PFSK-1 (cell line): ENCODE measurements around the gene THOC5.

Experiments
- FOXP2 ChIP-seq: optimal IDR thresholded peaks from 2 replicates; pipeline ENCODE3; 2011; ENCODE audit warnings: borderline replicate concordance, control low read depth, inconsistent platforms; ENCODE audit not compliant: insufficient read depth; ENCODE audit errors: extremely low read length, extremely low read depth
- POLR2AphosphoS5 ChIP-seq: IDR thresholded peaks from 2 replicates; pipeline ENCODE4 v1.6.1; 2012; ENCODE audit warnings: low read depth, mild to moderate bottlenecking, control low read depth, low read length, moderate library complexity
- SIN3A ChIP-seq: IDR thresholded peaks from 2 replicates; pipeline ENCODE4 v1.6.1; 2012; ENCODE audit warnings: mild to moderate bottlenecking, low read length, moderate library complexity, borderline replicate concordance; ENCODE audit not compliant: insufficient read depth
- TAF1 ChIP-seq: IDR thresholded peaks from 2 replicates; pipeline ENCODE4 v1.6.1; 2012; ENCODE audit warnings: low read length, control low read depth, borderline replicate concordance; ENCODE audit not compliant: insufficient read depth
- TF ChIP-seq, protein P1 (sequence below), 2 experiments: IDR thresholded peaks; 2 replicates each; pipeline versions ENCODE4 v1.6.1 to v1.8.0; 2011 to 2012; ENCODE audit warnings: low read depth in 2 of 2, low read length in 2 of 2, control low read depth in 1 of 2, inconsistent platforms in 1 of 2, mild to moderate bottlenecking in 1 of 2, moderate library complexity in 1 of 2; ENCODE audit not compliant: insufficient read depth in 1 of 2

The THOC5 gene

GRCh38 chr22:29491012-29491411 lies 62.5 kb downstream of the THOC5 start:
- TF ChIP-seq TAF1 (no peak), POLR2AphosphoS5 (no peak), FOXP2 (no peak), SIN3A (no peak)
- TF ChIP-seq, protein P1, sequence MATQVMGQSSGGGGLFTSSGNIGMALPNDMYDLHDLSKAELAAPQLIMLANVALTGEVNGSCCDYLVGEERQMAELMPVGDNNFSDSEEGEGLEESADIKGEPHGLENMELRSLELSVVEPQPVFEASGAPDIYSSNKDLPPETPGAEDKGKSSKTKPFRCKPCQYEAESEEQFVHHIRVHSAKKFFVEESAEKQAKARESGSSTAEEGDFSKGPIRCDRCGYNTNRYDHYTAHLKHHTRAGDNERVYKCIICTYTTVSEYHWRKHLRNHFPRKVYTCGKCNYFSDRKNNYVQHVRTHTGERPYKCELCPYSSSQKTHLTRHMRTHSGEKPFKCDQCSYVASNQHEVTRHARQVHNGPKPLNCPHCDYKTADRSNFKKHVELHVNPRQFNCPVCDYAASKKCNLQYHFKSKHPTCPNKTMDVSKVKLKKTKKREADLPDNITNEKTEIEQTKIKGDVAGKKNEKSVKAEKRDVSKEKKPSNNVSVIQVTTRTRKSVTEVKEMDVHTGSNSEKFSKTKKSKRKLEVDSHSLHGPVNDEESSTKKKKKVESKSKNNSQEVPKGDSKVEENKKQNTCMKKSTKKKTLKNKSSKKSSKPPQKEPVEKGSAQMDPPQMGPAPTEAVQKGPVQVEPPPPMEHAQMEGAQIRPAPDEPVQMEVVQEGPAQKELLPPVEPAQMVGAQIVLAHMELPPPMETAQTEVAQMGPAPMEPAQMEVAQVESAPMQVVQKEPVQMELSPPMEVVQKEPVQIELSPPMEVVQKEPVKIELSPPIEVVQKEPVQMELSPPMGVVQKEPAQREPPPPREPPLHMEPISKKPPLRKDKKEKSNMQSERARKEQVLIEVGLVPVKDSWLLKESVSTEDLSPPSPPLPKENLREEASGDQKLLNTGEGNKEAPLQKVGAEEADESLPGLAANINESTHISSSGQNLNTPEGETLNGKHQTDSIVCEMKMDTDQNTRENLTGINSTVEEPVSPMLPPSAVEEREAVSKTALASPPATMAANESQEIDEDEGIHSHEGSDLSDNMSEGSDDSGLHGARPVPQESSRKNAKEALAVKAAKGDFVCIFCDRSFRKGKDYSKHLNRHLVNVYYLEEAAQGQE (IDR thresholded peaks at IDR 0.05; ENCODE audit: insufficient read depth in 1 of 2, low read depth in 2 of 2, low read length in 2 of 2), result no peak

DNA sequence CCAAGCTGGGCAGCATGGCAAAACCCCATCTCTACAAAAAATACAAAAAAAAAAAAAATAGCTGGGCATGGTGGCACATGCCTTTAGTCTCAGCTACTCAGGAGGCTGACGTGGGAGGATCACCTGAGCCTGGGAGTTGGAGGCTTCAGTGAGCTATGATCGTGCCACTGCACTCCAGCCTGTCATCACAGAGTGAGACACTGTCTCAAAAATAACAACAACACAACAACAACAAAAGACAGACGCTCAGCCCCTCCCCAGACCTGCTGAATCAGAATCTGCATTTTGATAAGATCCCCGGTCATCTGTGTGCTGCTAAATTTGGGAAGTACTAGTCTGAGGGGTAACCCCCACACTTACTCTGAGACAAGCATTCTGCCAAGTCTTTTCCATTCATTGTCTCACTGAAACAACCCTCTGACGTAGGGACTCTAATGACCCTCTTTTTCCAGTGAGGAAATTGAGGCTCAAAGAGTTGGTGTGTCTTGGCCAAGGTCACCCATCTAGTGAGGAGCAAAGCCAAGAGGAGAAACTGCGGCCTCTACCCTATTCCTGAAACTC lies 66.1 kb downstream of the THOC5 start:
- TF ChIP-seq, protein P1 (IDR thresholded peaks at IDR 0.05; ENCODE audit: insufficient read depth in 1 of 2, low read depth in 2 of 2, low read length in 2 of 2), result no peak
- TF ChIP-seq POLR2AphosphoS5 (no peak), TAF1 (no peak), FOXP2 (no peak), SIN3A (no peak)

- TF ChIP-seq, protein P1 (IDR thresholded peaks at IDR 0.05; ENCODE audit: insufficient read depth in 1 of 2, low read depth in 2 of 2, low read length in 2 of 2), result no peak
- no peak for TF ChIP-seq POLR2AphosphoS5
- TF ChIP-seq FOXP2, result no peak
- TF ChIP-seq TAF1, result no peak
- TF ChIP-seq SIN3A, result no peak
Measured at GRCh38 chr22:29485448-29485847, 68.1 kb downstream of the THOC5 start.

GRCh38 chr22:29484642-29485041 lies 68.9 kb downstream of the THOC5 start:
- no peak for TF ChIP-seq TAF1
- TF ChIP-seq SIN3A, result no peak
- no peak for TF ChIP-seq POLR2AphosphoS5
- TF ChIP-seq, protein P1 (IDR thresholded peaks at IDR 0.05; ENCODE audit: insufficient read depth in 1 of 2, low read depth in 2 of 2, low read length in 2 of 2), result no peak
- no peak for TF ChIP-seq FOXP2

GRCh38 chr22:29483254-29483653 lies 70.3 kb downstream of the THOC5 start:
- TF ChIP-seq SIN3A (no peak), TAF1 (no peak), FOXP2 (no peak), POLR2AphosphoS5 (no peak)
- TF ChIP-seq, protein P1 (IDR thresholded peaks at IDR 0.05; ENCODE audit: insufficient read depth in 1 of 2, low read depth in 2 of 2, low read length in 2 of 2), result no peak
